Measurements from ENCODE around the gene BEND4. TPM values are rescaled to one million over a fixed set of nuclear protein-coding genes. Genes with fewer than 3 reads are reported as not detected.

The BEND4 gene
- total and polyA plus RNA-seq, 9 donors, result 0.11 to 0.65 (median 0.26) TPM

DNA sequence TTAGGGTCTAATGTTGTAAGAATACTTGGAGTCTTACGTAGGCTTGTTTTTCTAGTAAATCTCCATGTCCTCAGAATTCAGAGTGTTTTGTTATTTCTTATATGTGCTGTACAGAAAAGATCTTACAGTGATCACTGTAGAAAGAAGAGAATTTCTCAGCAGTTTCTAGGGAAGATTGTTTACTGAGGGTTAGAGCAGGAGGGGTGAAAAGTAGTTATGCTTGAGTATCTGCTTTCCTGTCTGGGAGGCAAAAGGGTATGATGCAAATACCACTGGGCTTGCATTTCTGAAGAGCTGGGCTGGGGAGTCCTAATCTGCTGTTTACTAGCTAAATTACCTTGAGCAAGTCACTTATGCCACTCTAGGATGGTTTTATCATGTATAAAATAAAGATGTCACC, 78.2 kb downstream of the BEND4 start:
- Histone ChIP-seq H3K27ac (no peak overlapping the region), H3K36me3 (no peaks in the 10 kb centered on the region), H3K27me3 (no peaks in the 10 kb centered on the region), H3K9me3 (no peaks in the 10 kb centered on the region), H3K4me3 (no peak overlapping the region), H3K4me1 (ENCODE audit: insufficient read depth) (no peaks in the 10 kb centered on the region)
- intact Hi-C loops (cut with DNase I), result no loop called here
- no peak for DNase-seq
- no peak for TF ChIP-seq EP300 (IDR thresholded peaks at IDR 0.05)
- 90 to 94% (median 92%) methylated on average over 1 of the region's 1 CpG for WGBS, 3 donors

DNA sequence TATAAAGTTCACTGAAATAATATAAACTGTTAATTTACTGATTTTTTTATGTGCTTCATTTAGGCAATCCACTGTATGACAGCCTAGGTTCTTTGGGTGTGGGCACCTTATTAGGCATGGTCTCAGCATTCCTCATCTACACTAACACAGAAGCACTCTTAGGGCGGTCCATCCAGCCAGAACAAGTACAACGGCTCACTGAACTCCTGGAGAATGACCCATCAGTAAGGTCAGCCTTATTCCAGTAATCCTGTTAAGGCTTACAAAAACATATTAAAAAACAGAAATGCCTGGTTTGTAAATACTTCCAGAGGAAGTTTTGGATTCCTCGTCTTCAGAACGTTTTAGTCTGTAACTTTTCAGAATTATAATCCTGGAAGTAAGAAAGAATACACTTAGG, 82.0 kb downstream of the BEND4 start:
- TF ChIP-seq, protein P1, sequence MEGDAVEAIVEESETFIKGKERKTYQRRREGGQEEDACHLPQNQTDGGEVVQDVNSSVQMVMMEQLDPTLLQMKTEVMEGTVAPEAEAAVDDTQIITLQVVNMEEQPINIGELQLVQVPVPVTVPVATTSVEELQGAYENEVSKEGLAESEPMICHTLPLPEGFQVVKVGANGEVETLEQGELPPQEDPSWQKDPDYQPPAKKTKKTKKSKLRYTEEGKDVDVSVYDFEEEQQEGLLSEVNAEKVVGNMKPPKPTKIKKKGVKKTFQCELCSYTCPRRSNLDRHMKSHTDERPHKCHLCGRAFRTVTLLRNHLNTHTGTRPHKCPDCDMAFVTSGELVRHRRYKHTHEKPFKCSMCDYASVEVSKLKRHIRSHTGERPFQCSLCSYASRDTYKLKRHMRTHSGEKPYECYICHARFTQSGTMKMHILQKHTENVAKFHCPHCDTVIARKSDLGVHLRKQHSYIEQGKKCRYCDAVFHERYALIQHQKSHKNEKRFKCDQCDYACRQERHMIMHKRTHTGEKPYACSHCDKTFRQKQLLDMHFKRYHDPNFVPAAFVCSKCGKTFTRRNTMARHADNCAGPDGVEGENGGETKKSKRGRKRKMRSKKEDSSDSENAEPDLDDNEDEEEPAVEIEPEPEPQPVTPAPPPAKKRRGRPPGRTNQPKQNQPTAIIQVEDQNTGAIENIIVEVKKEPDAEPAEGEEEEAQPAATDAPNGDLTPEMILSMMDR (IDR thresholded peaks at IDR 0.05), result no peak
- TF ChIP-seq POLR2A (IDR thresholded peaks at IDR 0.05) (no peak), EP300 (IDR thresholded peaks at IDR 0.05) (no peak)
- DNase-seq, result no peak
- H3K27me3 ChIP-seq, result no peaks in the 10 kb centered on the region
- no peaks in the 10 kb centered on the region for H3K36me3 ChIP-seq
- H3K9me3 ChIP-seq, result no peaks in the 10 kb centered on the region
- H3K27ac ChIP-seq, result no peak overlapping the region
- no peak overlapping the region for H3K4me3 ChIP-seq
- 49 to 75% (median 63%) methylated on average over 4 of the region's 4 CpGs for WGBS, 3 donors
- intact Hi-C loops (cut with DNase I), result no loop called here
- no peaks in the 10 kb centered on the region for H3K4me1 ChIP-seq (ENCODE audit: insufficient read depth)

DNA sequence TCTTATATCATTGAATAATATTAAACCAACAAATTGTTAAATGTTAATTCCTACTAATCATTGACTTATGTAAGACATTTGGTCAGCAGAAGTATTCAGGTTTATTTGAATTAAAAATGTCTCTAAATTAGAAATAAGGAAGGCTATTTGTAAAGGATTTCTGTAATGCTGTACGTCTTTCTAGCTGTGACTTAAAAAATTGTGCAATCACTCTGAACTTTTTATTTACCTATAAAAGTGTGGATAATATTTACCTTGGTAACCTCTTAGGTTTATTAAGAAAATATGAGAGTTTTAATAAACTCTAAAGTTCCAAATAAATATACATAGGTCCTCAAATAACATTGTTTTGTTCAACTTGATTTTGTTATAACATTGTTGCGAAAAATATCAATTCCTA, 85.2 kb downstream of the BEND4 start:
- intact Hi-C loops (cut with DNase I), result no loop called here
- no peaks in the 10 kb centered on the region for H3K9me3 ChIP-seq
- H3K4me3 ChIP-seq, result no peak overlapping the region
- no peaks in the 10 kb centered on the region for H3K27me3 ChIP-seq
- H3K36me3 ChIP-seq, result no peaks in the 10 kb centered on the region
- no peak for TF ChIP-seq POLR2A (IDR thresholded peaks at IDR 0.05)
- no peak for TF ChIP-seq EP300 (IDR thresholded peaks at IDR 0.05)
- TF ChIP-seq, protein P1 (IDR thresholded peaks at IDR 0.05), result no peak
- 48 to 50% (median 49%) methylated on average over 2 of the region's 2 CpGs for WGBS, 3 donors
- DNase-seq, result no peak
- no peak overlapping the region for H3K27ac ChIP-seq
- no peaks in the 10 kb centered on the region for H3K4me1 ChIP-seq (ENCODE audit: insufficient read depth)

DNA sequence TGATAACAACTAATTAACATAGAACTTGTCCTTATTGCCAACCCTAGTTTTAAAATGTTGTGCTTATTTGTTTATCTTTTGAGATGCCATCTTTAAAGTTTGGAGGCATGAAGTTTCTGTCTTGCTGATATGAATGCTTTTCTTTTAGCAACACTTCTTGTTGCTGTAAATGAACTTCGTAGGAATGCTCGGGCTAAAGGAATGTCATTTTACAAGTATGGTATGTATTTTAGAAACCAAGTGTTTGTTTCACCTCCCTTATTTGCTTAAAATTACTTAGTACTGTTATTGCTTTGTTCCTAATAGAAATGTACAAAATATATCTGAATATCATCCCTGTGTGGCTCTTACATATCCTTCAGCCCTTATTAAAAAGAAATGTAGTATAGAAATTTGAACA, 86.1 kb downstream of the BEND4 start:
- no peak for DNase-seq
- no peak overlapping the region for H3K27ac ChIP-seq
- 26 to 61% (median 52%) methylated on average over 2 of the region's 2 CpGs for WGBS, 3 donors
- no peaks in the 10 kb centered on the region for H3K4me1 ChIP-seq (ENCODE audit: insufficient read depth)
- TF ChIP-seq POLR2A (IDR thresholded peaks at IDR 0.05), result no peak
- TF ChIP-seq EP300 (IDR thresholded peaks at IDR 0.05), result no peak
- TF ChIP-seq, protein P1 (IDR thresholded peaks at IDR 0.05), result no peak
- no peak overlapping the region for H3K4me3 ChIP-seq
- intact Hi-C loops (cut with DNase I), result no loop called here
- H3K36me3 ChIP-seq, result no peaks in the 10 kb centered on the region
- no peaks in the 10 kb centered on the region for H3K9me3 ChIP-seq
- no peaks in the 10 kb centered on the region for H3K27me3 ChIP-seq

Other genes starting within 250 kb of the BEND4 start
- gene TMEM33, start 217.2 kb downstream of the BEND4 start, total RNA-seq, result 10 to 100 TPM; 25.4 to 50.9 (median 38.8) TPM
- gene TMEM33, start 217.2 kb downstream of the BEND4 start, polyA plus RNA-seq, result 10 to 100 TPM in 1 of 2 donors, 1 to 10 TPM in 1; 8.8 to 31.0 TPM
- under 1 TPM in 5 of 7 donors, not detected in 2; 0.05 to 0.13 (median 0.11) TPM for gene DCAF4L1, start 170.9 kb downstream of the BEND4 start, total RNA-seq
- under 1 TPM; 0.07 to 0.12 TPM for gene DCAF4L1, start 170.9 kb downstream of the BEND4 start, polyA plus RNA-seq
- gene SLC30A9, start 162.1 kb downstream of the BEND4 start, total RNA-seq, result 10 to 100 TPM; 35.5 to 49.8 (median 45.7) TPM
- gene SLC30A9, start 162.1 kb downstream of the BEND4 start, polyA plus RNA-seq, result 10 to 100 TPM; 21.2 to 39.7 TPM
- gene SHISA3, start 244.8 kb upstream of the BEND4 start, total RNA-seq, result 1 to 10 TPM in 1 of 7 donors, under 1 TPM in 4, not detected in 2; 0.28 to 1.7 (median 0.46) TPM
- 1 to 10 TPM in 1 of 2 donors, under 1 TPM in 1; 0.21 to 2.5 TPM for gene SHISA3, start 244.8 kb upstream of the BEND4 start, polyA plus RNA-seq